PC-9 (cell line): ENCODE data around the gene MYO18B. TPM values are rescaled to one million over a fixed set of nuclear protein-coding genes. Genes with fewer than 3 reads are reported as not detected.

Experiments
- BruUV-seq: library from RNA; stranded (reverse); fragments of 400-500 nt; replicated peaks from 2 replicates; lab custom pipeline; 2021; lab: Mats Ljungman, UMichigan
- CTCF ChIA-PET: fragments of 300-600 bp; sonication (Branson Sonifier 250); formaldehyde crosslinking; loops from one replicate; lab custom pipeline; 2022; ENCODE audit warnings: antibody characterized with exemption; lab: Charles Lee
- POLR2A ChIA-PET: fragments of 300-600 bp; sonication (Branson Sonifier 250); formaldehyde crosslinking; loops from one replicate; lab custom pipeline; 2022; ENCODE audit warnings: antibody characterized with exemption; ENCODE audit not compliant: unreplicated experiment; lab: Charles Lee
- DNase-seq, 2 experiments: peaks; one replicate each; pipeline versions ENCODE4 v3.0.0 to v3.0.0-alpha.2; 2015 to 2022; ENCODE audit warnings: mixed read lengths in 1 of 2
- H2AFZ ChIP-seq: fragments of 200-600 bp; sonication (generic); 2 replicates; pipeline ENCODE4 v1.8.1; 2017; ENCODE audit warnings: antibody characterized with exemption
- H3F3A ChIP-seq: fragments of 200-600 bp; sonication (generic); 2 replicates; pipeline ENCODE4 v1.8.1; 2017; ENCODE audit warnings: antibody characterized with exemption, mild to moderate bottlenecking, low read depth; ENCODE audit not compliant: insufficient read depth
- H3K27ac ChIP-seq: fragments of 200-600 bp; sonication (generic); 2 replicates; pipeline ENCODE4 v1.6.1; 2016; ENCODE audit warnings: mixed run types
- H3K27me3 ChIP-seq: fragments of 200-600 bp; sonication (generic); 2 replicates; pipeline ENCODE4 v1.6.1; 2016; ENCODE audit warnings: low read depth, mixed run types; ENCODE audit not compliant: insufficient read depth
- H3K36me3 ChIP-seq: fragments of 200-600 bp; sonication (generic); 2 replicates; pipeline ENCODE4 v1.6.1; 2016; ENCODE audit warnings: low read depth, mixed run types
- H3K4me1 ChIP-seq: fragments of 200-600 bp; sonication (generic); replicated peaks from 2 replicates; pipeline ENCODE4 v1.6.1; 2016; ENCODE audit warnings: mixed run types; ENCODE audit not compliant: insufficient read depth
- H3K4me2 ChIP-seq: fragments of 200-600 bp; sonication (generic); 2 replicates; pipeline ENCODE4 v1.6.1; 2017; ENCODE audit warnings: mixed run types
- H3K4me3 ChIP-seq: fragments of 200-600 bp; sonication (generic); 2 replicates; pipeline ENCODE4 v1.6.1; 2016; ENCODE audit warnings: mixed run types
- H3K79me2 ChIP-seq: fragments of 200-600 bp; sonication (generic); 2 replicates; pipeline ENCODE4 v1.6.1; 2017; ENCODE audit warnings: low read depth, mixed run types
- H3K9me2 ChIP-seq: fragments of 200-600 bp; sonication (generic); 2 replicates; pipeline ENCODE4 v1.8.1; 2017; ENCODE audit warnings: mild to moderate bottlenecking; ENCODE audit not compliant: insufficient read depth
- H3K9me3 ChIP-seq: fragments of 200-600 bp; sonication (generic); 2 replicates; pipeline ENCODE4 v1.8.1; 2016; ENCODE audit warnings: low read depth; ENCODE audit not compliant: insufficient read depth
- H4K20me1 ChIP-seq: fragments of 200-600 bp; sonication (generic); 2 replicates; pipeline ENCODE4 v1.8.1; 2017; ENCODE audit not compliant: insufficient read depth
- CTCF ChIP-seq: fragments of 200-600 bp; sonication (generic); conservative IDR thresholded peaks from 2 replicates; pipeline ENCODE4 v1.6.1; 2017; ENCODE audit warnings: mixed run types, antibody characterized with exemption, mild to moderate bottlenecking, moderate library complexity
- EZH2 ChIP-seq: fragments of 200-600 bp; sonication (generic); IDR thresholded peaks from 2 replicates; pipeline ENCODE4 v1.8.0; 2017; ENCODE audit warnings: antibody characterized with exemption, low read depth
- intact Hi-C: fragments of 100-400 bp; cut with micrococcal nuclease; formaldehyde crosslinking; loops from one replicate; pipeline ENCODE4 v1.10.0; 2022; ENCODE audit not compliant: unreplicated experiment
- total RNA-seq: library from RNA; stranded (reverse); gene quantifications from 2 replicates; pipeline ENCODE4 v1.2.3, GENCODE V29; 2021

The MYO18B gene
- total RNA-seq, 1 experiment from 2014 or later: not detected

DNA sequence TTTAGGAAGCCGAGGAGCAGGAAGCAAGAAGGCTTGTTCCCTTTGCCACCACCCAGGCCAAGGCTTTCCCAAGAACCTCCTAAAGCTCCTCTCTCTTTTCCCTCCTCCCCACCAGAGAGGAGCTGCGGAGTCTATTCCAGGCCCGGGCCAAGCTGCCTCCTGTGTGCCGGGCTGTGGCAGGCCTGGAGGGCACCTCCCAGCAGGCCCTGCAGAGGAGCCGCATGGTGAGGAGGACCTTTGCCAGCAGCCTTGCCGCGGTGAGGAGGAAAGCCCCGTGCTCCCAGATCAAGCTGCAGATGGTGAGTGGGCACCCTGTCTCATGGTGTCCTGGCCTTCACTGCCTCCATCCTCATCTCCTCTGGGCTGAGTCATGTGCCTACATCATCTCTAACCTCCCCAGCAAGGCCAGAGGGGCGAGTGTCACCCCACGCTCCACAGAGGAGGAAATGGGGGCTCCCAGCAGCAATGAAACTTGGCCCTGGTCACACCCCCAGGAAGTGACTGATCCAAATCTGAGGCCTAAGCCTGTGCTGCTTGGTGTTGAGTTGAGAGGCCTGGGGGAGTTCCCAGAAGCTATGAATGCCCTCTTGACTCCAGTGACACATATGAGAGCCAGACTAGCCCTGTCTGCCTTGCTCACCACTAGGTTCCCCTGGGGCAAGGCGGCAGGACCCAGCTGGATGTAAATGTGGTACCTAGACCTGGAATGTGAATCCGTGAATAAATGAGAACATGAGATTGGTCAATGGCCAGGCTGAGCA is 104.2 kb downstream of the MYO18B start:
- BruUV-seq: no TSS peak
- H3K4me1 ChIP-seq: no peaks in the 10 kb centered on the region
- no peaks in the 10 kb centered on the region for H4K20me1 ChIP-seq
- POLR2A ChIA-PET: no interaction called here
- H3K27me3 ChIP-seq: peaks cover 81% of the 10 kb centered on the region
- H3K9me2 ChIP-seq: no peaks in the 10 kb centered on the region
- H3K9me3 ChIP-seq: no peaks in the 10 kb centered on the region
- no peak for TF ChIP-seq EZH2
- no peak for TF ChIP-seq CTCF
- H3K79me2 ChIP-seq: no peaks in the 10 kb centered on the region
- H2AFZ ChIP-seq: no peak overlapping the region
- no peaks in the 10 kb centered on the region for H3K36me3 ChIP-seq
- intact Hi-C loops: no loop called here
- CTCF ChIA-PET: no interaction called here
- no peak overlapping the region for H3K4me2 ChIP-seq
- no peak for DNase-seq
- H3K4me3 ChIP-seq: no peak overlapping the region
- H3F3A ChIP-seq: no peaks in the 10 kb centered on the region
- H3K27ac ChIP-seq: no peak overlapping the region

DNA sequence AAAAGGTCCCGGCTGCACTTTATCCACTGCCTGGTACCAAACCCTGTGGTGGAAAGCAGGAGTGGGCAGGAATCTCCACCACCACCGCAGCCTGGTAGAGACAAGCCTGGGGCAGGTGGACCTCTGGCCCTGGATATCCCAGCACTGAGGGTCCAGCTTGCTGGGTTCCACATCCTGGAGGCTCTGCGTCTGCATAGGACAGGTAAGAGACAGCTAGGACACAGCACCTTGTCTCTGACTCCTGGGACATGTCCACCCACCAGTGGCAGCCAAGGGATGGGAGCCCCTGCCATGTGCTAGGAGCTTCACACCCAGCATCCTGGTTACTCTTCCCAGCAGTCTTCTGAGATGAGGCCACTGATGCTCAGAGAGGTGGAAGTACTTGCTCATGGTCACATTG is 105.5 kb downstream of the MYO18B start:
- H3K27me3 ChIP-seq: peaks cover 85% of the 10 kb centered on the region
- no peak for DNase-seq
- H3K27ac ChIP-seq: no peak overlapping the region
- TF ChIP-seq EZH2: no peak
- TF ChIP-seq CTCF: no peak
- no peaks in the 10 kb centered on the region for H3K79me2 ChIP-seq
- BruUV-seq: no TSS peak
- H3K4me1 ChIP-seq: no peaks in the 10 kb centered on the region
- no peaks in the 10 kb centered on the region for H4K20me1 ChIP-seq
- H3K36me3 ChIP-seq: no peaks in the 10 kb centered on the region
- ChIA-PET CTCF (no interaction called here), POLR2A (no interaction called here)
- H3K4me3 ChIP-seq: no peak overlapping the region
- H3F3A ChIP-seq: no peaks in the 10 kb centered on the region
- no peak overlapping the region for H3K4me2 ChIP-seq
- H2AFZ ChIP-seq: no peak overlapping the region
- H3K9me2 ChIP-seq: no peaks in the 10 kb centered on the region
- H3K9me3 ChIP-seq: no peaks in the 10 kb centered on the region
- intact Hi-C loops: no loop called here

DNA sequence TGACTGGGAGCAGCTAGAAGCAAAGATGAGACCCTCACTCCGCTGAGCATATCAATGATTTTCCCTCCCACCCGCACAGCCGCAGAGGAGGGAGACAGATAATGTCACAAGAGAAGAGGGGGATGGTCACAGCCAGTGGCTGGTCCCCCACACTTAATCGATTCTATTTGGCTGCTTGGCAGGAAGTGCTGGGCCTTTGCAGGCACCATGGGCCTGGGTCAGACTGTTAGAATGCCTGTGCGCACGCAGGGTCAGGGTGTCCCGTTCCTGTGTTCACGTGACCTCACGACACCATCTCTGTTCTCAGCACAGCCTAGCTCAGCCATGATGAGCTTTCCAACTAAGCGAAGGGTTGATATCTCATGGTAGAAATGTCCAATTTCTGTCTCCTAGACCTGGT is 107.0 kb downstream of the MYO18B start:
- POLR2A ChIA-PET: no interaction called here
- no peak overlapping the region for H3K27ac ChIP-seq
- intact Hi-C loops: no loop called here
- H3K9me3 ChIP-seq: no peaks in the 10 kb centered on the region
- TF ChIP-seq CTCF: no peak
- no peak for TF ChIP-seq EZH2
- H3K4me1 ChIP-seq: no peaks in the 10 kb centered on the region
- no peak for DNase-seq
- no peak overlapping the region for H3K4me2 ChIP-seq
- H3K79me2 ChIP-seq: no peaks in the 10 kb centered on the region
- no TSS peak for BruUV-seq
- H3K27me3 ChIP-seq: peaks cover 71% of the 10 kb centered on the region
- no peaks in the 10 kb centered on the region for H3K36me3 ChIP-seq
- no peaks in the 10 kb centered on the region for H3K9me2 ChIP-seq
- no peak overlapping the region for H3K4me3 ChIP-seq
- CTCF ChIA-PET: no interaction called here
- no peak overlapping the region for H2AFZ ChIP-seq
- H4K20me1 ChIP-seq: no peaks in the 10 kb centered on the region
- H3F3A ChIP-seq: no peaks in the 10 kb centered on the region
